HFFc6 (cell line): Measurements from ENCODE around the gene AS3MT. TPM values are rescaled to one million over a fixed set of nuclear protein-coding genes. Genes with fewer than 3 reads are reported as not detected.

Experiments
- DNase-seq: peaks from one replicate; pipeline ENCODE4 v3.0.0-alpha.2; 2018
- H3K27ac Mint-ChIP-seq: 2 replicates; pipeline ENCODE4 v1.8.0; 2020; ENCODE audit warnings: mild to moderate bottlenecking, mixed read lengths
- H3K27me3 Mint-ChIP-seq: 2 replicates; pipeline ENCODE4 v1.8.0; 2021; ENCODE audit warnings: mild to moderate bottlenecking, moderate library complexity, mixed read lengths; ENCODE audit not compliant: insufficient read depth
- H3K36me3 Mint-ChIP-seq: 2 replicates; pipeline ENCODE4 v1.8.0; 2021; ENCODE audit warnings: low read depth, mixed read lengths
- H3K4me1 Mint-ChIP-seq: 2 replicates; pipeline ENCODE4 v1.8.0; 2020; ENCODE audit warnings: low read depth, mixed read lengths
- H3K4me3 Mint-ChIP-seq: 2 replicates; pipeline ENCODE4 v1.8.0; 2020; ENCODE audit warnings: mild to moderate bottlenecking, moderate library complexity, mixed read lengths
- H3K9me3 Mint-ChIP-seq: 2 replicates; pipeline ENCODE4 v1.8.0; 2020; ENCODE audit warnings: mild to moderate bottlenecking, mixed read lengths
- total RNA-seq, 6 experiments: library from RNA; stranded (reverse); fragmentation: NEBNext Ultra II Directional; extraction: Animal tissue kit (Norgen Biotek cat#: 25700); gene quantifications; 2 replicates in 1 of 6; 3 replicates in 5 of 6; pipeline ENCODE4 v1.2.3, GENCODE V29; 2021
- TF ChIP-seq, protein P1 (sequence below): fragments of 200-600 bp; sonication (generic); IDR thresholded peaks from 2 replicates; pipeline ENCODE4 v1.5.0; 2021; ENCODE audit warnings: antibody characterized with exemption, mild to moderate bottlenecking

Gene AS3MT
- total RNA-seq, 6 experiments from 2014 or later: 2.4 to 3.9 (median 2.9) TPM

DNA sequence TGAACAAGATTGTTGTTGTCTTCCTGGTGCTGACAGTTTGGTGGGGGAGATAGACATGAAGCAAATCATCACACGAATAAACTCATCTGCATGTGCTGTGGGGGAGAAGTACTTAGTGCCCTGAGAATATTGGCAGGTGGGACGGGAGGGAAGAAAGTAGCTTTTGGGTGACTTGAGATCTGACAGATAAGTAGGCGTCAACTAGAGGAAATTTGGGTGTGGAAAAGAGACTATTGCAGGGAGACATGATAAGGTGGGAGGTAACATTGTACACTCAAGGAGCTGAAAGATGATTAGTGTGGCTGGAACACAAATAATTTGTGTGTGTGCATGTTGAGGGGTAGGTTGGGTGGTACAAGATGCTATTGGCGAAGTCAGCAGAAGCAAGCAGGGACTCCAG, 78.9 kb downstream of the AS3MT start:
- Mint-ChIP-seq H3K36me3 (no peaks in the 10 kb centered on the region), H3K27ac (no peak overlapping the region), H3K4me3 (no peak overlapping the region), H3K27me3 (no peaks in the 10 kb centered on the region; the same call in 1 of the 2 replicates), H3K9me3 (no peaks in the 10 kb centered on the region), H3K4me1 (peaks cover 14% of the 10 kb centered on the region; the same call in 1 of the 2 replicates)
- TF ChIP-seq, protein P1, sequence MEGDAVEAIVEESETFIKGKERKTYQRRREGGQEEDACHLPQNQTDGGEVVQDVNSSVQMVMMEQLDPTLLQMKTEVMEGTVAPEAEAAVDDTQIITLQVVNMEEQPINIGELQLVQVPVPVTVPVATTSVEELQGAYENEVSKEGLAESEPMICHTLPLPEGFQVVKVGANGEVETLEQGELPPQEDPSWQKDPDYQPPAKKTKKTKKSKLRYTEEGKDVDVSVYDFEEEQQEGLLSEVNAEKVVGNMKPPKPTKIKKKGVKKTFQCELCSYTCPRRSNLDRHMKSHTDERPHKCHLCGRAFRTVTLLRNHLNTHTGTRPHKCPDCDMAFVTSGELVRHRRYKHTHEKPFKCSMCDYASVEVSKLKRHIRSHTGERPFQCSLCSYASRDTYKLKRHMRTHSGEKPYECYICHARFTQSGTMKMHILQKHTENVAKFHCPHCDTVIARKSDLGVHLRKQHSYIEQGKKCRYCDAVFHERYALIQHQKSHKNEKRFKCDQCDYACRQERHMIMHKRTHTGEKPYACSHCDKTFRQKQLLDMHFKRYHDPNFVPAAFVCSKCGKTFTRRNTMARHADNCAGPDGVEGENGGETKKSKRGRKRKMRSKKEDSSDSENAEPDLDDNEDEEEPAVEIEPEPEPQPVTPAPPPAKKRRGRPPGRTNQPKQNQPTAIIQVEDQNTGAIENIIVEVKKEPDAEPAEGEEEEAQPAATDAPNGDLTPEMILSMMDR: no peak
- no peak for DNase-seq

DNA sequence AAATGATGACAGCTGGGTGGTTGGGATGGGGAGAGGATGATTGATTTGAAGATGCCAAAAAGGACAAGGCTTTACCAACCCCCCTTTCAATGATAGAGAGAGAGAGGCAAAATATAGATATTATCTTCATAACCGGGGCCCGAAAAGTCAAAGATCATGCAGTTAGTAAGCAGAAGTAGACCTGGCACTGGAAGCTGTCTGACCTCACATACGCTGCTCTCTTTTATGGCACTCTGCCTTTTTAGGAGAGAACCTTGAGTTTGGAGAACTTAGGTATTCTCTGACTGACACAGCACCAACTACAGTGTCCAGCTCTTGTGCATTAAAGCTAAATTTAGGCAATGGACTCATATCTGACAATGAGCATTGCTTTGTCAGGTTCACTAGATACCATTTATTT, 79.5 kb downstream of the AS3MT start:
- TF ChIP-seq, protein P1: no peak
- no peak for DNase-seq
- no peaks in the 10 kb centered on the region for H3K36me3 Mint-ChIP-seq
- peaks cover 14% of the 10 kb centered on the region; the same call in 1 of the 2 replicates for H3K4me1 Mint-ChIP-seq
- no peaks in the 10 kb centered on the region; the same call in 1 of the 2 replicates for H3K27me3 Mint-ChIP-seq
- no peak overlapping the region for H3K27ac Mint-ChIP-seq
- no peaks in the 10 kb centered on the region for H3K9me3 Mint-ChIP-seq
- H3K4me3 Mint-ChIP-seq: no peak overlapping the region

DNA sequence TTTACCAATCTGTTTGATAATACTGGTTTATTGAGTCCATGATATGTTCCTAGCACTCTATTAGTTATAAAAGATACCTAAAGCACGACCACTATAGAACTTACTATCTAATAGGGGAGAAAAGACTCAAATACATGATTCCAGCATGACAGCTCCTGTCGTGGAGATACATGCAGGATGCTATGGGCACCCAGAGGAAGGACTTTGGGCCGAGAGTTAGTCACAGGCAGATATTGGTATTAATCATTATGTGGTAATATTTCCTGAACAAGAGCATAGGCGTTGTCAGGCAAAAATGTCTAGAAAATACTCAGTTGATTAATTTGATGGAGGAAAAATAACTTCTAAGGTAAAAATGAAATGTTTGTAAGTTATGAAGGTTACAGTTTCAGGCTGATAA, 80.6 kb downstream of the AS3MT start:
- H3K27ac Mint-ChIP-seq: no peak overlapping the region
- DNase-seq: no peak
- H3K36me3 Mint-ChIP-seq: peaks cover 5% of the 10 kb centered on the region
- H3K4me1 Mint-ChIP-seq: peaks cover 9% of the 10 kb centered on the region; the same call in 1 of the 2 replicates
- no peaks in the 10 kb centered on the region for H3K9me3 Mint-ChIP-seq
- TF ChIP-seq, protein P1: no peak
- no peaks in the 10 kb centered on the region; the same call in 1 of the 2 replicates for H3K27me3 Mint-ChIP-seq
- H3K4me3 Mint-ChIP-seq: no peak overlapping the region

DNA sequence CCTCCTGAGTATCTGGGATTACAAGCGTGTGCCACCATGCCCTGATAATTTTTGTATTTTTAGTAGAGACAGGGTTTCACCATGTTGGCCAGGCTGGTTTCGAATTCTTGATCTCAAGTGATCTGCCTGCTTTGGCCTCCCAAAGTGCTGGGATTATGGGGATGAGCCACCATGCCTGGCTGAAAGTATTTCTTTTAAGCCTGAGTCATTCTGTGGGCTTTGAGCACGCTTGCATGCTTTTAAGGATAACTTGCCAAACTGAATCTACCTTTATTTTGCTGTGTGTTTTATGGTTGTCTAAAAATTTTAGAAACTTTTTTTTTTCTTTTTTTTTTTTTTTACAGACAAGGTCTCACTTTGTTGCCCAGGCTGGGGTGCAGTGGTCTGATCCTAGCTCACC, 82.0 kb downstream of the AS3MT start:
- H3K27me3 Mint-ChIP-seq: no peaks in the 10 kb centered on the region; the same call in 1 of the 2 replicates
- peaks cover 6% of the 10 kb centered on the region; the same call in 1 of the 2 replicates for H3K4me1 Mint-ChIP-seq
- H3K36me3 Mint-ChIP-seq: peaks cover 5% of the 10 kb centered on the region
- no peak for DNase-seq
- TF ChIP-seq, protein P1: no peak
- no peak overlapping the region for H3K4me3 Mint-ChIP-seq
- H3K27ac Mint-ChIP-seq: no peak overlapping the region
- H3K9me3 Mint-ChIP-seq: no peaks in the 10 kb centered on the region

Other genes with a start within 250 kb of the AS3MT start
- 100 to 1,000 TPM; 123 to 148 (median 135) TPM for gene TRIM8, start 225.0 kb upstream of the AS3MT start, total RNA-seq
- gene ARL3, start 155.1 kb upstream of the AS3MT start, total RNA-seq: 10 to 100 TPM; 13.2 to 18.4 (median 16.8) TPM
- gene SFXN2, start 154.8 kb upstream of the AS3MT start, total RNA-seq: 1 to 10 TPM; 2.2 to 4.4 (median 3.5) TPM
- gene WBP1L, start 125.5 kb upstream of the AS3MT start, total RNA-seq: 10 to 100 TPM; 34.9 to 40.7 (median 38.6) TPM
- not detected for gene CYP17A1, start 32.1 kb upstream of the AS3MT start, total RNA-seq
- 10 to 100 TPM; 11.5 to 18.1 (median 13.5) TPM for gene BORCS7, start 15.2 kb upstream of the AS3MT start, total RNA-seq
- 1 to 10 TPM; 7.7 to 9.1 (median 8.1) TPM for gene CNNM2, start 48.8 kb downstream of the AS3MT start, total RNA-seq